GM19043 (cell line): Measurements from ENCODE around the gene A3GALT2.

Source experiments
- ATAC-seq: cut with Tn5 transposase; IDR thresholded peaks from one replicate; pipeline ENCODE4 v1.9.1; 2021; ENCODE audit warnings: low read depth; ENCODE audit not compliant: unreplicated experiment

Gene A3GALT2

GRCh38 chr1:33274446-33274845, 46.5 kb downstream of the A3GALT2 start:
- no peak for ATAC-seq

- ATAC-seq, result no peak
Measured at GRCh38 chr1:33273961-33274371, 46.9 kb downstream of the A3GALT2 start.

GRCh38 chr1:33273406-33273805, 47.5 kb downstream of the A3GALT2 start:
- no peak for ATAC-seq

GRCh38 chr1:33272930-33273329, 48.0 kb downstream of the A3GALT2 start:
- ATAC-seq, result no peak

- ATAC-seq, result no peak
Measured at GRCh38 chr1:33272509-33272908, 48.4 kb downstream of the A3GALT2 start.

- ATAC-seq, result no peak
Measured at GRCh38 chr1:33271666-33272505, 49.0 kb downstream of the A3GALT2 start.

- ATAC-seq, result no peak
Measured at GRCh38 chr1:33270808-33271465, 50.0 kb downstream of the A3GALT2 start.

- ATAC-seq, result no peak
Measured at GRCh38 chr1:33270379-33270778, 50.5 kb downstream of the A3GALT2 start.

- ATAC-seq, result no peak
Measured at GRCh38 chr1:33269621-33270020, 51.3 kb downstream of the A3GALT2 start.

- no peak for ATAC-seq
Measured at GRCh38 chr1:33268927-33269610, 51.8 kb downstream of the A3GALT2 start.

- no peak for ATAC-seq
Measured at GRCh38 chr1:33268457-33268856, 52.4 kb downstream of the A3GALT2 start.

GRCh38 chr1:33267468-33268205, 53.3 kb downstream of the A3GALT2 start:
- no peak for ATAC-seq

- ATAC-seq, result no peak
Measured at GRCh38 chr1:33266766-33267165, 54.1 kb downstream of the A3GALT2 start.

- no peak for ATAC-seq
Measured at GRCh38 chr1:33265780-33266605, 54.9 kb downstream of the A3GALT2 start.

- ATAC-seq, result no peak
Measured at GRCh38 chr1:33263890-33264504, 56.9 kb downstream of the A3GALT2 start.

GRCh38 chr1:33261344-33261743, 59.6 kb downstream of the A3GALT2 start:
- ATAC-seq, result no peak

- ATAC-seq, result no peak
Measured at GRCh38 chr1:33260439-33260838, 60.5 kb downstream of the A3GALT2 start.

GRCh38 chr1:33259879-33260278, 61.0 kb downstream of the A3GALT2 start:
- ATAC-seq, result no peak

- no peak for ATAC-seq
Measured at GRCh38 chr1:33258788-33259274, 62.1 kb downstream of the A3GALT2 start.
